AG10803 (cell line): ENCODE results near the gene TBC1D24.
A peak's percentile ranks its signal among the peaks of the same experiment; 100 is the strongest.

Experiments used
- DNase-seq: peaks from one replicate; pipeline ENCODE4 v3.0.0; 2010; ENCODE audit warnings: low read depth
- H3K4me3 ChIP-seq: 2 replicates; pipeline ENCODE4 v1.5.1; 2011; ENCODE audit warnings: mild to moderate bottlenecking, low read length, control low read depth
- CTCF ChIP-seq: conservative IDR thresholded peaks from 2 replicates; pipeline ENCODE4 v1.5.1; 2011; ENCODE audit warnings: mild to moderate bottlenecking, low read length, control low read depth, inconsistent platforms

The TBC1D24 gene

GRCh38 chr16:2496223-2497115, 21.5 kb downstream of the TBC1D24 start:
- TF ChIP-seq CTCF = no peak
- DNase-seq = no peak
- H3K4me3 ChIP-seq = no peak overlapping the region

GRCh38 chr16:2497116-2497630, 22.2 kb downstream of the TBC1D24 start:
- peak; percentile 58 for DNase-seq
- H3K4me3 ChIP-seq = no peak overlapping the region
- no peak for TF ChIP-seq CTCF

GRCh38 chr16:2497695-2498484, 23.0 kb downstream of the TBC1D24 start:
- DNase-seq = no peak
- no peak overlapping the region for H3K4me3 ChIP-seq
- TF ChIP-seq CTCF = no peak

GRCh38 chr16:2498531-2499253, 23.8 kb downstream of the TBC1D24 start:
- DNase-seq = no peak
- no peak overlapping the region for H3K4me3 ChIP-seq
- no peak for TF ChIP-seq CTCF

- DNase-seq = no peak
- no peak for TF ChIP-seq CTCF
- H3K4me3 ChIP-seq = no peak overlapping the region
Observed at GRCh38 chr16:2499454-2499853, 24.5 kb downstream of the TBC1D24 start.

GRCh38 chr16:2499890-2500429, 25.0 kb downstream of the TBC1D24 start:
- no peak overlapping the region for H3K4me3 ChIP-seq
- no peak for DNase-seq
- TF ChIP-seq CTCF = no peak
